Mesothelial cell of epicardium (in vitro differentiated cells): ENCODE data around the gene EZH1. TPM values are rescaled to one million over a fixed set of nuclear protein-coding genes. Genes with fewer than 3 reads are reported as not detected.

Source experiments
- DNase-seq, 2 experiments: peaks; one replicate each; pipeline ENCODE4 v3.0.0; 2021; ENCODE audit warnings: low spot score in 2 of 2; ENCODE audit not compliant: unreplicated experiment in 2 of 2
- H3K27ac Mint-ChIP-seq: 2 replicates; pipeline ENCODE4 v1.8.0; 2021; ENCODE audit warnings: mixed read lengths
- H3K27me3 Mint-ChIP-seq: 2 replicates; pipeline ENCODE4 v1.8.0; 2021; ENCODE audit warnings: low read depth, mixed read lengths
- H3K36me3 Mint-ChIP-seq: 2 replicates; pipeline ENCODE4 v1.8.0; 2021; ENCODE audit warnings: mixed read lengths
- H3K4me1 Mint-ChIP-seq: 2 replicates; pipeline ENCODE4 v1.8.0; 2021; ENCODE audit warnings: mixed read lengths
- H3K4me3 Mint-ChIP-seq: 2 replicates; pipeline ENCODE4 v1.8.0; 2021; ENCODE audit warnings: mild to moderate bottlenecking, moderate library complexity, mixed read lengths
- H3K9me3 Mint-ChIP-seq: 2 replicates; pipeline ENCODE4 v1.8.0; 2021; ENCODE audit warnings: mixed read lengths
- total RNA-seq: library from RNA; stranded (reverse); gene quantifications from 3 replicates; pipeline ENCODE4 v1.2.1, GENCODE V29; 2021
- TF ChIP-seq, protein P1 (sequence below): fragments of 200-600 bp; sonication (generic); IDR thresholded peaks from one replicate; pipeline ENCODE4 v1.5.0; 2021; ENCODE audit warnings: antibody characterized with exemption; ENCODE audit not compliant: unreplicated experiment

EZH1 gene
- total RNA-seq, 1 donor from 2014 or later, result 45.1 TPM

- H3K4me3 Mint-ChIP-seq, result no peak overlapping the region
- H3K4me1 Mint-ChIP-seq, result peaks cover 13% of the 10 kb centered on the region
- no peak for DNase-seq
- no peaks in the 10 kb centered on the region for H3K9me3 Mint-ChIP-seq
- H3K27me3 Mint-ChIP-seq, result peaks cover 14% of the 10 kb centered on the region
- peaks cover 12% of the 10 kb centered on the region for H3K36me3 Mint-ChIP-seq
- no peak overlapping the region for H3K27ac Mint-ChIP-seq
- TF ChIP-seq, protein P1, sequence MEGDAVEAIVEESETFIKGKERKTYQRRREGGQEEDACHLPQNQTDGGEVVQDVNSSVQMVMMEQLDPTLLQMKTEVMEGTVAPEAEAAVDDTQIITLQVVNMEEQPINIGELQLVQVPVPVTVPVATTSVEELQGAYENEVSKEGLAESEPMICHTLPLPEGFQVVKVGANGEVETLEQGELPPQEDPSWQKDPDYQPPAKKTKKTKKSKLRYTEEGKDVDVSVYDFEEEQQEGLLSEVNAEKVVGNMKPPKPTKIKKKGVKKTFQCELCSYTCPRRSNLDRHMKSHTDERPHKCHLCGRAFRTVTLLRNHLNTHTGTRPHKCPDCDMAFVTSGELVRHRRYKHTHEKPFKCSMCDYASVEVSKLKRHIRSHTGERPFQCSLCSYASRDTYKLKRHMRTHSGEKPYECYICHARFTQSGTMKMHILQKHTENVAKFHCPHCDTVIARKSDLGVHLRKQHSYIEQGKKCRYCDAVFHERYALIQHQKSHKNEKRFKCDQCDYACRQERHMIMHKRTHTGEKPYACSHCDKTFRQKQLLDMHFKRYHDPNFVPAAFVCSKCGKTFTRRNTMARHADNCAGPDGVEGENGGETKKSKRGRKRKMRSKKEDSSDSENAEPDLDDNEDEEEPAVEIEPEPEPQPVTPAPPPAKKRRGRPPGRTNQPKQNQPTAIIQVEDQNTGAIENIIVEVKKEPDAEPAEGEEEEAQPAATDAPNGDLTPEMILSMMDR, result no peak
Observed at GRCh38 chr17:42686520-42687128, 58.2 kb downstream of the EZH1 start.

- Mint-ChIP-seq H3K27me3 (peaks cover 14% of the 10 kb centered on the region), H3K4me1 (peaks cover 16% of the 10 kb centered on the region), H3K27ac (no peak overlapping the region), H3K36me3 (peaks cover 12% of the 10 kb centered on the region), H3K9me3 (no peaks in the 10 kb centered on the region), H3K4me3 (no peak overlapping the region)
- no peak for DNase-seq
- TF ChIP-seq, protein P1, result no peak
Observed at GRCh38 chr17:42685831-42686230, 59.0 kb downstream of the EZH1 start.

GRCh38 chr17:42684929-42685556, 59.8 kb downstream of the EZH1 start:
- no peak overlapping the region for H3K4me3 Mint-ChIP-seq

GRCh38 chr17:42683407-42684034, 61.3 kb downstream of the EZH1 start:
- Mint-ChIP-seq H3K36me3 (peaks cover 12% of the 10 kb centered on the region), H3K27ac (peak overlapping the region; percentile 90), H3K4me3 (peak overlapping the region; percentile 67), H3K27me3 (peaks cover 14% of the 10 kb centered on the region), H3K9me3 (no peaks in the 10 kb centered on the region), H3K4me1 (peaks cover 30% of the 10 kb centered on the region)
- DNase-seq, result no peak
- TF ChIP-seq, protein P1, result no peak

More at GRCh38 chr17:42684929-42685556, 59.8 kb downstream of the EZH1 start:
- H3K36me3 Mint-ChIP-seq, result peaks cover 12% of the 10 kb centered on the region
- H3K27me3 Mint-ChIP-seq, result peaks cover 14% of the 10 kb centered on the region
- H3K4me1 Mint-ChIP-seq, result peaks cover 22% of the 10 kb centered on the region
- TF ChIP-seq, protein P1, result no peak
- no peak for DNase-seq
- no peak overlapping the region for H3K27ac Mint-ChIP-seq
- no peaks in the 10 kb centered on the region for H3K9me3 Mint-ChIP-seq

GRCh38 chr17:42682722-42683403, 62.0 kb downstream of the EZH1 start:
- TF ChIP-seq, protein P1, result no peak
- peak overlapping the region; percentile 67 for H3K4me3 Mint-ChIP-seq
- peaks cover 33% of the 10 kb centered on the region for H3K4me1 Mint-ChIP-seq
- H3K27me3 Mint-ChIP-seq, result peaks cover 14% of the 10 kb centered on the region
- no peaks in the 10 kb centered on the region for H3K9me3 Mint-ChIP-seq
- peak overlapping the region; percentile 90 for H3K27ac Mint-ChIP-seq
- DNase-seq, result peak in 1 of 2 experiments; percentile 71
- peaks cover 12% of the 10 kb centered on the region for H3K36me3 Mint-ChIP-seq
